CD4-positive, CD25-positive, alpha-beta regulatory T cell (primary cell): ENCODE results near the gene GAPT. TPM values are rescaled to one million over a fixed set of nuclear protein-coding genes. Genes with fewer than 3 reads are reported as not detected.

Source experiments
- ATAC-seq, 2 donors: fragments of 150-1000 bp; cut with Tn5 transposase; one replicate each; pipeline ENCODE4 v1.10.0; 2021; ENCODE audit warnings: low read depth in 2 of 2, moderate number of reproducible peaks in 2 of 2, moderate library complexity in 1 of 2
- DNase-seq, 3 donors: peaks; one replicate each; pipeline versions ENCODE4 v3.0.0 to v3.0.0-alpha.2; 2012 to 2022; ENCODE audit warnings: mixed read lengths in 1 of 3
- H3K27ac ChIP-seq: one replicate; pipeline ENCODE4 v1.7.0; 2013; ENCODE audit warnings: mild to moderate bottlenecking, low read length; ENCODE audit not compliant: insufficient read depth, poor library complexity, severe bottlenecking
- H3K27me3 ChIP-seq: one replicate; pipeline ENCODE4 v1.7.0; 2013; ENCODE audit warnings: low read length; ENCODE audit not compliant: control insufficient read depth, insufficient read depth
- H3K36me3 ChIP-seq: one replicate; pipeline ENCODE4 v1.7.0; 2013; ENCODE audit warnings: mild to moderate bottlenecking, low read length, moderate library complexity; ENCODE audit not compliant: control insufficient read depth, insufficient read depth
- H3K4me1 ChIP-seq: 2 replicates; pipeline ENCODE4 v1.7.0; 2013; ENCODE audit warnings: mild to moderate bottlenecking, low read length; ENCODE audit not compliant: insufficient read depth, control insufficient read depth, poor library complexity, severe bottlenecking
- H3K4me3 ChIP-seq: one replicate; pipeline ENCODE4 v1.7.0; 2013; ENCODE audit warnings: low read depth, mild to moderate bottlenecking, low read length, moderate library complexity
- H3K9me3 ChIP-seq, 2 experiments: 1 replicate in 1 of 2; 2 replicates in 1 of 2; pipeline ENCODE4 v1.7.0; 2013; ENCODE audit warnings: low read length in 2 of 2, mild to moderate bottlenecking in 1 of 2, moderate library complexity in 1 of 2; ENCODE audit not compliant: control insufficient read depth in 2 of 2
- H3K27ac Mint-ChIP-seq, 3 donors: one replicate each; pipeline ENCODE4 v1.8.0; 2020 to 2022; ENCODE audit warnings: mild to moderate bottlenecking in 3 of 3, mixed read lengths in 3 of 3, moderate library complexity in 2 of 3
- H3K27me3 Mint-ChIP-seq: one replicate; pipeline ENCODE4 v1.8.0; 2022; ENCODE audit warnings: mild to moderate bottlenecking, mixed read lengths
- H3K36me3 Mint-ChIP-seq: one replicate; pipeline ENCODE4 v1.8.0; 2020; ENCODE audit warnings: mixed read lengths
- H3K4me1 Mint-ChIP-seq, 4 donors: one replicate each; pipeline ENCODE4 v1.8.0; 2020 to 2022; ENCODE audit warnings: mixed read lengths in 4 of 4, mild to moderate bottlenecking in 1 of 4
- H3K4me3 Mint-ChIP-seq, 4 donors: one replicate each; pipeline ENCODE4 v1.8.0; 2020 to 2022; ENCODE audit warnings: mild to moderate bottlenecking in 4 of 4, mixed read lengths in 4 of 4, moderate library complexity in 3 of 4
- H3K9me3 Mint-ChIP-seq, 7 donors: one replicate each; pipeline ENCODE4 v1.8.0; 2020 to 2022; ENCODE audit warnings: mixed read lengths in 7 of 7, mild to moderate bottlenecking in 3 of 7, moderate library complexity in 2 of 7
- polyA plus RNA-seq, 4 donors: library from polyadenylated mRNA; unstranded; fragments of 300-500 nt; fragmentation: Illumina TruSeq; gene quantifications; one replicate each; pipeline ENCODE4 v1.2.3, GENCODE V29; 2021
- total RNA-seq: library from RNA; stranded (reverse); gene quantifications from one replicate; pipeline ENCODE4 v1.2.3, GENCODE V29; 2022

Gene GAPT
- total and polyA plus RNA-seq, 5 donors from 2014 or later: 0.15 to 1.3 (median 0.69) TPM; not detected in 1

- Mint-ChIP-seq H3K4me3 (no peak overlapping the region), H3K27ac (no peak overlapping the region), H3K27me3 (peaks cover 11% of the 10 kb centered on the region), H3K4me1 (peaks cover 0 to 4% (median 2%) of the 10 kb centered on the region in 4 donors), H3K36me3 (no peaks in the 10 kb centered on the region), H3K9me3 (no peaks in the 10 kb centered on the region)
- Histone ChIP-seq H3K9me3 (no peaks in the 10 kb centered on the region), H3K27me3 (peaks cover 6% of the 10 kb centered on the region), H3K4me3 (no peak overlapping the region), H3K36me3 (no peaks in the 10 kb centered on the region), H3K4me1 (no peaks in the 10 kb centered on the region), H3K27ac (no peak overlapping the region)
- DNase-seq (no peak), ATAC-seq (no peak)
Observed at GRCh38 chr5:58498340-58498942, 7.2 kb downstream of the GAPT start.

GRCh38 chr5:58499231-58499630 is 8.0 kb downstream of the GAPT start:
- H3K27me3 Mint-ChIP-seq: peaks cover 11% of the 10 kb centered on the region
- H3K9me3 ChIP-seq: no peaks in the 10 kb centered on the region
- H3K27me3 ChIP-seq: peaks cover 4% of the 10 kb centered on the region
- no peaks in the 10 kb centered on the region for H3K4me1 ChIP-seq
- H3K36me3 Mint-ChIP-seq: no peaks in the 10 kb centered on the region
- H3K4me3 ChIP-seq: no peak overlapping the region
- H3K4me3 Mint-ChIP-seq: peak overlapping the region in 1 of 4 donors; percentile 64
- H3K9me3 Mint-ChIP-seq: no peaks in the 10 kb centered on the region
- H3K4me1 Mint-ChIP-seq: peaks cover 0 to 4% (median 2%) of the 10 kb centered on the region in 4 donors
- DNase-seq: no peak
- H3K27ac Mint-ChIP-seq: no peak overlapping the region
- ATAC-seq: no peak
- no peak overlapping the region for H3K27ac ChIP-seq
- H3K36me3 ChIP-seq: no peaks in the 10 kb centered on the region

- Histone ChIP-seq H3K4me1 (no peaks in the 10 kb centered on the region), H3K27ac (no peak overlapping the region), H3K27me3 (peaks cover 3% of the 10 kb centered on the region), H3K4me3 (no peak overlapping the region), H3K9me3 (no peaks in the 10 kb centered on the region), H3K36me3 (no peaks in the 10 kb centered on the region)
- no peak overlapping the region for H3K4me3 Mint-ChIP-seq
- DNase-seq: peak in 1 of 3 donors; percentile 16
- ATAC-seq: no peak
- no peaks in the 10 kb centered on the region for H3K36me3 Mint-ChIP-seq
- peaks cover 0 to 4% (median 2%) of the 10 kb centered on the region in 4 donors for H3K4me1 Mint-ChIP-seq
- H3K9me3 Mint-ChIP-seq: no peaks in the 10 kb centered on the region
- peaks cover 11% of the 10 kb centered on the region for H3K27me3 Mint-ChIP-seq
- H3K27ac Mint-ChIP-seq: no peak overlapping the region
Observed at GRCh38 chr5:58499941-58500340, 8.7 kb downstream of the GAPT start.

GRCh38 chr5:58501778-58502417 is 10.7 kb downstream of the GAPT start:
- ATAC-seq (no peak), DNase-seq (no peak)
- no peaks in the 10 kb centered on the region for H3K9me3 Mint-ChIP-seq
- no peak overlapping the region for H3K4me3 Mint-ChIP-seq
- H3K27me3 Mint-ChIP-seq: no peaks in the 10 kb centered on the region
- no peaks in the 10 kb centered on the region for H3K36me3 Mint-ChIP-seq
- H3K27me3 ChIP-seq: peaks cover 3% of the 10 kb centered on the region
- no peaks in the 10 kb centered on the region for H3K9me3 ChIP-seq
- no peak overlapping the region for H3K4me3 ChIP-seq
- no peak overlapping the region for H3K27ac ChIP-seq
- no peak overlapping the region for H3K27ac Mint-ChIP-seq
- no peaks in the 10 kb centered on the region for H3K4me1 ChIP-seq
- peaks cover 0 to 4% (median 2%) of the 10 kb centered on the region in 4 donors for H3K4me1 Mint-ChIP-seq
- no peaks in the 10 kb centered on the region for H3K36me3 ChIP-seq

GRCh38 chr5:58503390-58504046 is 12.3 kb downstream of the GAPT start:
- H3K4me1 Mint-ChIP-seq: peaks cover 0 to 4% (median 2%) of the 10 kb centered on the region in 4 donors
- H3K27ac Mint-ChIP-seq: no peak overlapping the region
- no peaks in the 10 kb centered on the region for H3K4me1 ChIP-seq

GRCh38 chr5:58504766-58505165 is 13.5 kb downstream of the GAPT start:
- no peaks in the 10 kb centered on the region for H3K27me3 Mint-ChIP-seq
- Histone ChIP-seq H3K27me3 (no peaks in the 10 kb centered on the region), H3K9me3 (no peaks in the 10 kb centered on the region), H3K27ac (no peak overlapping the region), H3K36me3 (no peaks in the 10 kb centered on the region), H3K4me3 (no peak overlapping the region), H3K4me1 (no peaks in the 10 kb centered on the region)
- ATAC-seq (no peak), DNase-seq (no peak)
- no peak overlapping the region for H3K27ac Mint-ChIP-seq
- H3K9me3 Mint-ChIP-seq: no peaks in the 10 kb centered on the region
- no peak overlapping the region for H3K4me3 Mint-ChIP-seq
- no peaks in the 10 kb centered on the region for H3K36me3 Mint-ChIP-seq
- peaks cover 0 to 3% (median under 1%) of the 10 kb centered on the region in 4 donors for H3K4me1 Mint-ChIP-seq

More at GRCh38 chr5:58503390-58504046, 12.3 kb downstream of the GAPT start:
- H3K4me3 Mint-ChIP-seq: no peak overlapping the region
- H3K27me3 ChIP-seq: peaks cover 2% of the 10 kb centered on the region
- no peak for DNase-seq
- H3K36me3 ChIP-seq: no peaks in the 10 kb centered on the region
- H3K27ac ChIP-seq: no peak overlapping the region
- no peak for ATAC-seq
- H3K9me3 ChIP-seq: no peaks in the 10 kb centered on the region
- H3K9me3 Mint-ChIP-seq: no peaks in the 10 kb centered on the region
- no peaks in the 10 kb centered on the region for H3K27me3 Mint-ChIP-seq
- H3K36me3 Mint-ChIP-seq: no peaks in the 10 kb centered on the region
- H3K4me3 ChIP-seq: no peak overlapping the region

GRCh38 chr5:58505502-58505901 is 14.3 kb downstream of the GAPT start:
- H3K36me3 Mint-ChIP-seq: no peaks in the 10 kb centered on the region

More at GRCh38 chr5:58505502-58505901, 14.3 kb downstream of the GAPT start:
- Mint-ChIP-seq H3K4me1 (no peaks in the 10 kb centered on the region), H3K27me3 (no peaks in the 10 kb centered on the region), H3K27ac (no peak overlapping the region), H3K4me3 (no peak overlapping the region), H3K9me3 (no peaks in the 10 kb centered on the region)
- Histone ChIP-seq H3K27me3 (no peaks in the 10 kb centered on the region), H3K4me1 (no peaks in the 10 kb centered on the region), H3K27ac (no peak overlapping the region), H3K9me3 (no peaks in the 10 kb centered on the region), H3K4me3 (no peak overlapping the region), H3K36me3 (no peaks in the 10 kb centered on the region)
- DNase-seq (no peak), ATAC-seq (no peak)
